Measurements from ENCODE around the gene RIPOR2. TPM values are rescaled to one million over a fixed set of nuclear protein-coding genes. Genes with fewer than 3 reads are reported as not detected.

The RIPOR2 gene
- total RNA-seq, 2 experiments from 2014 or later: 88.3 to 96.3 TPM

GRCh38 chr6:24891004-24891403 is 44.8 kb downstream of the RIPOR2 start:
- TF ChIP-seq CTCF (IDR thresholded peaks at IDR 0.05): no peak
- intact Hi-C loops (cut with micrococcal nuclease): no loop called here
- H3K9me3 Mint-ChIP-seq: no peaks in the 10 kb centered on the region
- H3K27me3 Mint-ChIP-seq: no peaks in the 10 kb centered on the region
- H3K4me1 Mint-ChIP-seq (ENCODE audit: low read depth): peaks cover 86% of the 10 kb centered on the region
- ChIA-PET CTCF (interaction anchor here (0.7 to 1.8 kb wide), 7 partner anchors 9 to 44 kb away, joined by 3 to 8 read pairs (median 3); no protein-coding TSS in a partner anchor), POLR2A (interaction anchor here (0.9 to 1.8 kb wide), 3 partner anchors 9 to 21 kb away, joined by 3 to 6 read pairs (median 3); no protein-coding TSS in a partner anchor)
- H3K27ac Mint-ChIP-seq: peak overlapping the region; percentile 92
- ATAC-seq: peak; percentile 64
- peaks cover 47% of the 10 kb centered on the region for H3K36me3 Mint-ChIP-seq (ENCODE audit: low read depth)
- peak; percentile 46 for DNase-seq
- peak overlapping the region; percentile 34 for H3K4me3 Mint-ChIP-seq

- no peak for DNase-seq
- Mint-ChIP-seq H3K36me3 (ENCODE audit: low read depth) (peaks cover 47% of the 10 kb centered on the region), H3K27me3 (no peaks in the 10 kb centered on the region), H3K4me1 (ENCODE audit: low read depth) (peaks cover 86% of the 10 kb centered on the region), H3K4me3 (no peak overlapping the region), H3K27ac (peak overlapping the region; percentile 92), H3K9me3 (no peaks in the 10 kb centered on the region)
- ChIA-PET POLR2A (interaction anchor here (1.8 kb wide), 2 partner anchors 10 to 21 kb away, joined by 3 to 6 read pairs; no protein-coding TSS in a partner anchor), CTCF (interaction anchor here (0.7 to 1.8 kb wide), 3 partner anchors 10 to 44 kb away, joined by 3 to 8 read pairs (median 3); no protein-coding TSS in a partner anchor)
- ATAC-seq: no peak
- no peak for TF ChIP-seq CTCF (IDR thresholded peaks at IDR 0.05)
- intact Hi-C loops (cut with micrococcal nuclease): no loop called here
Observed at GRCh38 chr6:24890471-24890870, 45.3 kb downstream of the RIPOR2 start.

- H3K27ac Mint-ChIP-seq: peak overlapping the region; percentile 88
Observed at GRCh38 chr6:24888715-24889370, 46.9 kb downstream of the RIPOR2 start.

GRCh38 chr6:24887545-24888140 is 48.1 kb downstream of the RIPOR2 start:
- ATAC-seq (no peak), DNase-seq (no peak)
- peaks cover 48% of the 10 kb centered on the region for H3K36me3 Mint-ChIP-seq (ENCODE audit: low read depth)
- ChIA-PET CTCF (interaction anchor here (1.2 to 3.7 kb wide), 8 partner anchors 7 to 183 kb away, joined by 3 to 37 read pairs (median 17); partner anchors contain the start of gene RIPOR2), POLR2A (interaction anchor here (0.6 to 3.2 kb wide), 10 partner anchors 9 to 1245 kb away, joined by 3 to 22 read pairs (median 4); no protein-coding TSS in a partner anchor)
- intact Hi-C loops (cut with micrococcal nuclease): no loop called here
- peak overlapping the region; percentile 56 for H3K4me3 Mint-ChIP-seq
- peaks cover 83% of the 10 kb centered on the region for H3K4me1 Mint-ChIP-seq (ENCODE audit: low read depth)
- H3K9me3 Mint-ChIP-seq: no peaks in the 10 kb centered on the region
- peak overlapping the region; percentile 88 for H3K27ac Mint-ChIP-seq
- no peaks in the 10 kb centered on the region for H3K27me3 Mint-ChIP-seq
- TF ChIP-seq CTCF (IDR thresholded peaks at IDR 0.05): no peak

More at GRCh38 chr6:24888715-24889370, 46.9 kb downstream of the RIPOR2 start:
- peak overlapping the region; percentile 18 for H3K4me3 Mint-ChIP-seq
- CTCF ChIA-PET: interaction anchor here (1.0 to 3.7 kb wide), 14 partner anchors 9 to 182 kb away, joined by 3 to 37 read pairs (median 6); partner anchors contain the start of gene RIPOR2
- TF ChIP-seq CTCF (IDR thresholded peaks at IDR 0.05): peak; percentile 27
- intact Hi-C loops (cut with micrococcal nuclease): no loop called here
- H3K27me3 Mint-ChIP-seq: no peaks in the 10 kb centered on the region
- H3K4me1 Mint-ChIP-seq (ENCODE audit: low read depth): peaks cover 83% of the 10 kb centered on the region
- peaks cover 45% of the 10 kb centered on the region for H3K36me3 Mint-ChIP-seq (ENCODE audit: low read depth)
- POLR2A ChIA-PET: interaction anchor here (0.9 to 3.2 kb wide), 9 partner anchors 10 to 99 kb away, joined by 3 to 22 read pairs (median 5); no protein-coding TSS in a partner anchor
- no peak for ATAC-seq
- no peaks in the 10 kb centered on the region for H3K9me3 Mint-ChIP-seq
- no peak for DNase-seq
